A375 (cell line): ENCODE results near the gene FAM170A. TPM values are rescaled to one million over a fixed set of nuclear protein-coding genes. Genes with fewer than 3 reads are reported as not detected.

Source experiments
- total RNA-seq: library from RNA; depleted of rRNA; stranded (reverse); fragments of >200 nt; shearing (Covaris generic); gene quantifications from 2 replicates; pipeline ENCODE4 v1.2.3, GENCODE V29; 2014; rRNA removed

Gene FAM170A, protein sequence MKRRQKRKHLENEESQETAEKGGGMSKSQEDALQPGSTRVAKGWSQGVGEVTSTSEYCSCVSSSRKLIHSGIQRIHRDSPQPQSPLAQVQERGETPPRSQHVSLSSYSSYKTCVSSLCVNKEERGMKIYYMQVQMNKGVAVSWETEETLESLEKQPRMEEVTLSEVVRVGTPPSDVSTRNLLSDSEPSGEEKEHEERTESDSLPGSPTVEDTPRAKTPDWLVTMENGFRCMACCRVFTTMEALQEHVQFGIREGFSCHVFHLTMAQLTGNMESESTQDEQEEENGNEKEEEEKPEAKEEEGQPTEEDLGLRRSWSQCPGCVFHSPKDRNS
- total RNA-seq: not detected in 2 replicates

DNA sequence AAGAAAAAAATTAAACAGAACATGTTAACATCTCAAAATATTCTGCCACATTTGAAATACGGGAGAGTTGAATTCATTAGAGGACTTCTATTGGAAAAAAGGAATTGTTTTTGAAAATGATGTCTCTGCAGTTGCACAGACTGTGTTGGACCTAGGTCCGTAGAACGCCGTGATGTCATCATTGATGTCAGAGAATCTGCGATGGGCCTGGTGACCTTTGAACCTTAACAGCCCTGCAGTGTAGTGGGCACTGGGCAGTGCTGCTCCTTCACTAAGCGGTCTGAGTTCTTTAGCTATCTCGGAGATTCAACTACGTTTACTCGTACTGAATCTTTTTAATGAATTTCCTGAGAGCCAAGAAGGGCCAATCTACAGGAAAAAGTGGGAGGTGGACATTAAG, at the start of gene FAM170A:
Gene FAM170A, plus strand, starts transcription at position 220 of the 400 bp plus-strand sequence. CDS start 211 bp downstream, outside the sequence.

Other genes with a start within 250 kb of the FAM170A start
- gene HSD17B4, start 177.1 kb upstream of the FAM170A start, total RNA-seq: 96.5 and 208 TPM in 2 replicates